ENCODE measurements around the gene SNX3.

The SNX3 gene

GRCh38 chr6:108168501-108169463, 92.1 kb downstream of the SNX3 start:
- DNase-seq = peak; percentile 66

- DNase-seq = no peak
Measured at GRCh38 chr6:108168090-108168463, 92.8 kb downstream of the SNX3 start.

- DNase-seq = peak; percentile 30
Measured at GRCh38 chr6:108167449-108168089, 93.3 kb downstream of the SNX3 start.

GRCh38 chr6:108166664-108167448, 94.0 kb downstream of the SNX3 start:
- no peak for DNase-seq

GRCh38 chr6:108165714-108166663, 94.9 kb downstream of the SNX3 start, which contains the start of gene NR2E1:
Gene NR2E1 (plus strand): TSS chr6:108166022. CDS start chr6:108166766, 744 bp downstream.
- peak; percentile 55 for DNase-seq

- DNase-seq = no peak
Measured at GRCh38 chr6:108164815-108165706, 95.8 kb downstream of the SNX3 start.

GRCh38 chr6:108164543-108164814, 96.4 kb downstream of the SNX3 start:
- DNase-seq = no peak

- DNase-seq = no peak
Measured at GRCh38 chr6:108163644-108164542, 96.9 kb downstream of the SNX3 start.

GRCh38 chr6:108163267-108163643, 97.6 kb downstream of the SNX3 start:
- no peak for DNase-seq

- DNase-seq = no peak
Measured at GRCh38 chr6:108161724-108162282, 99.0 kb downstream of the SNX3 start.
